Fibroblast of lung (primary cell): Measurements from ENCODE around the gene NR5A1. TPM values are rescaled to one million over a fixed set of nuclear protein-coding genes. Genes with fewer than 3 reads are reported as not detected.

ENCODE experiments used
- DNase-seq, 2 donors: peaks; one replicate each; pipeline versions ENCODE4 v3.0.0 to v3.0.0-alpha.2; 2010; ENCODE audit warnings: low read depth in 2 of 2
- H2AFZ ChIP-seq: 2 replicates; pipeline ENCODE4 v1.5.1; 2012; ENCODE audit warnings: low read length, control low read depth, inconsistent platforms
- H3K27ac ChIP-seq: 2 replicates; pipeline ENCODE4 v1.5.1; 2011; ENCODE audit warnings: low read length, control low read depth; ENCODE audit not compliant: insufficient read depth
- H3K27me3 ChIP-seq: 2 replicates; pipeline ENCODE4 v1.5.1; 2011; ENCODE audit warnings: mild to moderate bottlenecking, low read length; ENCODE audit not compliant: control insufficient read depth, insufficient read depth
- H3K36me3 ChIP-seq: 2 replicates; pipeline ENCODE4 v1.5.1; 2011; ENCODE audit warnings: low read length; ENCODE audit not compliant: control insufficient read depth, insufficient read depth
- H3K4me1 ChIP-seq: 2 replicates; pipeline ENCODE4 v1.5.1; 2011; ENCODE audit warnings: low read length; ENCODE audit not compliant: control insufficient read depth, insufficient read depth; ENCODE audit errors: extremely low read depth
- H3K4me2 ChIP-seq: 2 replicates; pipeline ENCODE4 v1.5.1; 2011; ENCODE audit warnings: low read length, control low read depth; ENCODE audit not compliant: insufficient read depth; ENCODE audit errors: extremely low read depth
- H3K4me3 ChIP-seq, 4 experiments: fragments of 200-600 bp in 1 of 4; sonication (generic) in 1 of 4; replicated peaks in 1 of 4; 2 replicates each; pipeline ENCODE4 v1.5.1; 2011 to 2016; ENCODE audit warnings: low read length in 4 of 4, low read depth in 3 of 4, mild to moderate bottlenecking in 3 of 4, control low read depth in 2 of 4, inconsistent platforms in 1 of 4, mixed read lengths in 1 of 4; ENCODE audit not compliant: insufficient read depth in 1 of 4; ENCODE audit errors: control extremely low read depth in 1 of 4
- H3K79me2 ChIP-seq: 2 replicates; pipeline ENCODE4 v1.5.1; 2012; ENCODE audit warnings: mild to moderate bottlenecking, low read length, inconsistent platforms; ENCODE audit not compliant: control insufficient read depth, insufficient read depth
- H3K9ac ChIP-seq: 2 replicates; pipeline ENCODE4 v1.5.1; 2011; ENCODE audit warnings: mild to moderate bottlenecking, low read length, control low read depth; ENCODE audit not compliant: insufficient read depth
- H3K9me3 ChIP-seq: 2 replicates; pipeline ENCODE4 v1.5.1; 2012; ENCODE audit warnings: low read depth, low read length; ENCODE audit not compliant: control insufficient read depth, insufficient read depth
- H4K20me1 ChIP-seq: 2 replicates; pipeline ENCODE4 v1.5.1; 2011; ENCODE audit warnings: low read length; ENCODE audit not compliant: control insufficient read depth, insufficient read depth; ENCODE audit errors: extremely low read depth
- CTCF ChIP-seq, 2 donors: IDR thresholded peaks in 1 of 2; conservative IDR thresholded peaks in 1 of 2; 1 replicate in 1 of 2; 2 replicates in 1 of 2; pipeline ENCODE4 v1.5.1; 2011 to 2012; ENCODE audit warnings: low read length in 2 of 2, control low read depth in 1 of 2, inconsistent platforms in 1 of 2, low read depth in 1 of 2, mild to moderate bottlenecking in 1 of 2
- EZH2 ChIP-seq: IDR thresholded peaks from 2 replicates; pipeline ENCODE4 v1.5.1; 2012; ENCODE audit warnings: low read length, control low read depth, mild to moderate bottlenecking; ENCODE audit errors: missing control alignments
- polyA plus RNA-seq, 2 donors: library from polyadenylated mRNA; depleted of rRNA in 1 of 2; stranded (reverse) in 1 of 2; unstranded in 1 of 2; fragments of >200 nt; gene quantifications; 2 replicates each; pipeline ENCODE4 v1.2.1, GENCODE V29; 2011 to 2012; ENCODE audit warnings: missing spikeins in 1 of 2
- total RNA-seq: library from RNA; depleted of rRNA; stranded (reverse); fragments of >200 nt; gene quantifications from 2 replicates; pipeline ENCODE4 v1.2.1, GENCODE V29; 2014

Gene NR5A1
- total and polyA plus RNA-seq, 2 donors (not counting 1 experiment from before 2014, with no cell fraction given): not detected

DNA sequence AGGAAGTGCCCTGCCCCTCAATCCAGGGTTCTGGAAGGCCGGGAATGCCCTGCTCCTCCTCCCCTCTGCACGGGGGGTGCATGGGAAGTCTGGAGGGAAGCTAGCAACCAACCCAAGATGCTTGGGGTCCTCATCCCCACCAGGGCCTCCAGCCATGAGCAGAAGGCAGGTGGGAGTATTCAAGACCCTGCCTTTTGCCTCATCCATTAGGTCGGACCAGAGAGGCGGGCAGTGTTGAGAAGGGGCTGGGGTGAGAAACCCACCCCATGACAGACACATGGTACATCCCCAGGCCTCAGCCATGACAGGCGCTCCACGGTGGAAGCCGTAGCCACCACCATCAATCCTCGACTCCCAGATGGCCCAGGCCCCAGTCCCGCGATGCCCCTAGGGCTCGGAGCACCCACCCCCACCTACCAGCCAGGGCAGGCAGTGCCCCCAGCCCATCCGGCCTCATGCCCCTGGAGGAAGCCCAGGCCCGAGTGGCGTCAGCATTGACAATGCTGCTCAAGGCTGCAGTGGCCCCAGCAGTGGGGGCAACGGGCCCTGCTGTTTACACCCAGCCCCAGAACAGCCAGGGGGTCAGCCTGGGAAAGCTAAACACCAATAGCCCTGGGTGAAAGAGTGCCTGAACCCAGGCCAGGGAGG, 8.6 kb downstream of the NR5A1 start:
- H3K9me3 ChIP-seq: no peaks in the 10 kb centered on the region
- H3K9ac ChIP-seq: no peak overlapping the region
- H3K27me3 ChIP-seq: peaks cover 31% of the 10 kb centered on the region
- TF ChIP-seq EZH2: no peak
- no peak for TF ChIP-seq CTCF (conservative IDR thresholded peaks at IDR 0.05 in 1 of 2, IDR thresholded peaks at IDR 0.05 in 1 of 2; ENCODE audit: low read depth in 1 of 2, low read length in 2 of 2)
- no peak overlapping the region for H3K27ac ChIP-seq
- H2AFZ ChIP-seq: no peak overlapping the region
- H3K79me2 ChIP-seq: no peaks in the 10 kb centered on the region
- no peaks in the 10 kb centered on the region for H3K4me1 ChIP-seq
- H4K20me1 ChIP-seq: no peaks in the 10 kb centered on the region
- no peak for DNase-seq
- H3K4me2 ChIP-seq: no peak overlapping the region
- no peaks in the 10 kb centered on the region for H3K36me3 ChIP-seq
- H3K4me3 ChIP-seq: no peak overlapping the region

- no peaks in the 10 kb centered on the region for H3K79me2 ChIP-seq
Measured at GRCh38 chr9:124498040-124498439, 9.2 kb downstream of the NR5A1 start.

DNA sequence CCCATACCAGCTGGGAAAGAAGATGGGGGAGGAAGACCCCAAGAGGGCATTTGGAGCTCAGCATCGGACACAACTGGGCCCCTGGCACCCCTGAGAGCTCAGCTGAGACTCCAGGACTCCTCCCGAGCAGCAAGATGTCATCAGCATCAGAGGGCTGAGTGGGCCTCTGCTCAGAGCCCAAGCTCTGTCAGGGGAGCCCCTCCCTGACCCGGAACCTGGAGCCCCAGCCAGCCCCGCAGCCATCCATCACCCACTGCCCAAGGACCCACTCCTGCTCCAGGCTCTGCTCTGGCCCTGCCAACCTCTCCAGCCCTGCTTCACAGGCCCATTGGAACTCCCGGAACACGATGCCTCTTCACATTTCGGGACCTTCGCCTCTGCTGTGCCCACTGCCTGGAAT, 9.8 kb downstream of the NR5A1 start:
- no peak overlapping the region for H3K9ac ChIP-seq
- H3K4me1 ChIP-seq: no peaks in the 10 kb centered on the region
- no peaks in the 10 kb centered on the region for H4K20me1 ChIP-seq
- no peak for DNase-seq
- peaks cover 22% of the 10 kb centered on the region for H3K27me3 ChIP-seq
- no peaks in the 10 kb centered on the region for H3K9me3 ChIP-seq
- no peak for TF ChIP-seq EZH2
- TF ChIP-seq CTCF (conservative IDR thresholded peaks at IDR 0.05 in 1 of 2, IDR thresholded peaks at IDR 0.05 in 1 of 2; ENCODE audit: low read depth in 1 of 2, low read length in 2 of 2): no peak
- no peak overlapping the region for H3K4me3 ChIP-seq
- H3K79me2 ChIP-seq: no peaks in the 10 kb centered on the region
- no peak overlapping the region for H3K27ac ChIP-seq
- H3K36me3 ChIP-seq: no peaks in the 10 kb centered on the region
- H3K4me2 ChIP-seq: no peak overlapping the region
- H2AFZ ChIP-seq: no peak overlapping the region

More at GRCh38 chr9:124498040-124498439, 9.2 kb downstream of the NR5A1 start:
- TF ChIP-seq EZH2 (no peak), CTCF (conservative IDR thresholded peaks at IDR 0.05 in 1 of 2, IDR thresholded peaks at IDR 0.05 in 1 of 2; ENCODE audit: low read depth in 1 of 2, low read length in 2 of 2) (no peak)
- no peaks in the 10 kb centered on the region for H4K20me1 ChIP-seq
- no peak overlapping the region for H2AFZ ChIP-seq
- no peaks in the 10 kb centered on the region for H3K36me3 ChIP-seq
- no peaks in the 10 kb centered on the region for H3K4me1 ChIP-seq
- no peak overlapping the region for H3K4me2 ChIP-seq
- H3K4me3 ChIP-seq: no peak overlapping the region
- DNase-seq: no peak
- H3K27ac ChIP-seq: no peak overlapping the region
- H3K9ac ChIP-seq: no peak overlapping the region
- peaks cover 25% of the 10 kb centered on the region for H3K27me3 ChIP-seq
- no peaks in the 10 kb centered on the region for H3K9me3 ChIP-seq
